ENCODE data around the gene RALA.

Gene RALA

DNA sequence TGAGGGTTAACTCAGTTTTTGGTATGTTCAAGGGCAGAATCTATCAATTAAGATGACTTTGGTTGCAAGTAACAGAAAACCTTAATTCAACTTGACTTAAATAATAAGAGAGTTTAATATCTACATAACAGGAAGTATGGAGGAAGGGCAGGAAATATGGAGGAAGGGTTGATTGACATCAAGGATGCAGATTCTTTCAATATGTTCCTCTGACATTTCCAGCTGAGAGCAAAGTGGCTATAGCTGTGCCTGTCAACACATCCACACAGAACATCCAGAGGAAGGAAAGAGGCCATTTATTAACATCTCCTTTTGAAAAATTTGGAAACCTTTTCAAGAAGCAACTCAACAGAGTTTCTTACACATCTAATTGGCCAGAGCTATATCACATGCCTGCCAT lies 19.4 kb upstream of the RALA start:
- Histone ChIP-seq H3K4me3 (IDR thresholded peaks at IDR 0.05; ENCODE audit: insufficient read depth, low read depth, low read length) (no peak overlapping the region), H3K27ac (no peak overlapping the region), H4K20me1 (ENCODE audit: insufficient read depth) (no peaks in the 10 kb centered on the region), H3K4me2 (no peak overlapping the region), H3K9ac (no peak overlapping the region), H3K27me3 (ENCODE audit: insufficient read depth, low read depth) (no peaks in the 10 kb centered on the region), H3K79me2 (ENCODE audit: insufficient read depth, low read depth) (no peaks in the 10 kb centered on the region), H3K4me1 (ENCODE audit: low read depth, poor library complexity, severe bottlenecking) (no peaks in the 10 kb centered on the region), H2AFZ (ENCODE audit: low read depth) (no peak overlapping the region), H3K36me3 (ENCODE audit: insufficient read depth) (no peaks in the 10 kb centered on the region)
- TF ChIP-seq, protein P1, sequence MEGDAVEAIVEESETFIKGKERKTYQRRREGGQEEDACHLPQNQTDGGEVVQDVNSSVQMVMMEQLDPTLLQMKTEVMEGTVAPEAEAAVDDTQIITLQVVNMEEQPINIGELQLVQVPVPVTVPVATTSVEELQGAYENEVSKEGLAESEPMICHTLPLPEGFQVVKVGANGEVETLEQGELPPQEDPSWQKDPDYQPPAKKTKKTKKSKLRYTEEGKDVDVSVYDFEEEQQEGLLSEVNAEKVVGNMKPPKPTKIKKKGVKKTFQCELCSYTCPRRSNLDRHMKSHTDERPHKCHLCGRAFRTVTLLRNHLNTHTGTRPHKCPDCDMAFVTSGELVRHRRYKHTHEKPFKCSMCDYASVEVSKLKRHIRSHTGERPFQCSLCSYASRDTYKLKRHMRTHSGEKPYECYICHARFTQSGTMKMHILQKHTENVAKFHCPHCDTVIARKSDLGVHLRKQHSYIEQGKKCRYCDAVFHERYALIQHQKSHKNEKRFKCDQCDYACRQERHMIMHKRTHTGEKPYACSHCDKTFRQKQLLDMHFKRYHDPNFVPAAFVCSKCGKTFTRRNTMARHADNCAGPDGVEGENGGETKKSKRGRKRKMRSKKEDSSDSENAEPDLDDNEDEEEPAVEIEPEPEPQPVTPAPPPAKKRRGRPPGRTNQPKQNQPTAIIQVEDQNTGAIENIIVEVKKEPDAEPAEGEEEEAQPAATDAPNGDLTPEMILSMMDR (conservative IDR thresholded peaks at IDR 0.05; ENCODE audit: low read depth, low read length) = no peak

DNA sequence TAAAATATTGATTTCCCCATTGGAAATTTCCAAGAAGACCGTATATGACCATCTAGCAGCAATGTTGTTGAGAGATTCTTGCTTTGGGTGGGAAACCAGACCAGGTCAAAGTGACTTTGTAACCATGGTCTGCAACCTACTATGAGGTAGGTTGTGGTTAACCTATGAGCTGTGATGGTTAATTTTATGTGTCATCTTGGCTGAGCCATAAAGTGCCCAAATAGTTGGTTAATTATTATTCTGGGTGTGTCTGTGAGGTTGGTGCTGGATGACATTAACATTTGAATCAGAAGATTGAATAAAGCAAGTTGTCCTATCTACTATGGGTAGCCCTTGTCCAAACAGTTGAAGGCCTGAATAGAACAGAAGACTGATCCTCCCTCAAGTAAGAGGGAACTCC lies 18.3 kb upstream of the RALA start:
- TF ChIP-seq, protein P1 (conservative IDR thresholded peaks at IDR 0.05; ENCODE audit: low read depth, low read length) = no peak
- Histone ChIP-seq H2AFZ (ENCODE audit: low read depth) (no peak overlapping the region), H3K27ac (no peak overlapping the region), H3K4me3 (IDR thresholded peaks at IDR 0.05; ENCODE audit: insufficient read depth, low read depth, low read length) (no peak overlapping the region), H3K9ac (no peak overlapping the region), H3K27me3 (ENCODE audit: insufficient read depth, low read depth) (no peaks in the 10 kb centered on the region), H3K36me3 (ENCODE audit: insufficient read depth) (no peaks in the 10 kb centered on the region), H3K79me2 (ENCODE audit: insufficient read depth, low read depth) (no peaks in the 10 kb centered on the region), H4K20me1 (ENCODE audit: insufficient read depth) (no peaks in the 10 kb centered on the region), H3K4me2 (no peak overlapping the region), H3K4me1 (ENCODE audit: low read depth, poor library complexity, severe bottlenecking) (no peaks in the 10 kb centered on the region)

DNA sequence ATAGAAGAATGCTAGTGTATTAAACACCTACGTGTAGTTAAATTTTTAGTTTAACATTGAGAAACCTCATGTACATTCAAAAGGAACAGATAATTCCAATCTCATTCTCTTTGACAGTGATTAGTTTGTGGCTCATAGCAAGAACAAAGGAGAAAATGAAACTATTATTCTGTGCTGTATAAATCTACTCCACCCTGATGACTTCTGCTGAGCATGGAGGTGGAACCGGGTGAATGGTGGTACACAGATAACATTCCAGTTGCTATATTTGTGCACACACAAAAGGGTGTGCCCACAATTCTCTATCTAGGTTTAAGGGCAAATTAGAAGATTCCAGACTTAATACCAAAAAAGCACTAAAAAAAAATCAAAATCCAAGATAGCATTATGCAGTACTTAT lies 17.0 kb upstream of the RALA start:
- no peak overlapping the region for H3K4me3 ChIP-seq (IDR thresholded peaks at IDR 0.05; ENCODE audit: insufficient read depth, low read depth, low read length)
- no peaks in the 10 kb centered on the region for H3K36me3 ChIP-seq (ENCODE audit: insufficient read depth)
- H3K27me3 ChIP-seq (ENCODE audit: insufficient read depth, low read depth) = no peaks in the 10 kb centered on the region
- no peaks in the 10 kb centered on the region for H4K20me1 ChIP-seq (ENCODE audit: insufficient read depth)
- no peak overlapping the region for H2AFZ ChIP-seq (ENCODE audit: low read depth)
- H3K9ac ChIP-seq = no peak overlapping the region
- no peaks in the 10 kb centered on the region for H3K4me1 ChIP-seq (ENCODE audit: low read depth, poor library complexity, severe bottlenecking)
- TF ChIP-seq, protein P1 (conservative IDR thresholded peaks at IDR 0.05; ENCODE audit: low read depth, low read length) = no peak
- no peak overlapping the region for H3K4me2 ChIP-seq
- no peak overlapping the region for H3K27ac ChIP-seq
- H3K79me2 ChIP-seq (ENCODE audit: insufficient read depth, low read depth) = no peaks in the 10 kb centered on the region

DNA sequence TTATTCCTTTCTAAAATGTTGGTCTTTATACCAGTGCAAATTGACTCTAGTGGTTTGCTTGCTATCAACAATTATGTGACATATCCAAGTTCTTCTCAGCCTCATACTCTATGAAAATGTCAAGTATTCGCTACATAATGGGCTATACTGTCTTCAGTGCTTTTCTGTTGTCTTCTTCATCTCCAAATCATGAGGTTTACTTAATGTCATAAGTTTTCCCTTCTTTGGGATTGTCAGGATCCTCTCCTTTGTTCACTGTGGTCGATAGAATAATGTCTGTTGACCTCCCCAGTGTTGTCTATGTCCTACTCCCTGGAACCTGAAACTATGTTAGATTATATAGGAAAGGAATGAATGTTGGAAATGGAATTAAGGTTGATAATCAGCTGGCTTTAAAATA lies 16.4 kb upstream of the RALA start:
- Histone ChIP-seq H2AFZ (ENCODE audit: low read depth) (no peak overlapping the region), H3K79me2 (ENCODE audit: insufficient read depth, low read depth) (no peaks in the 10 kb centered on the region), H3K9ac (no peak overlapping the region), H3K4me3 (IDR thresholded peaks at IDR 0.05; ENCODE audit: insufficient read depth, low read depth, low read length) (no peak overlapping the region), H3K4me2 (no peak overlapping the region), H3K27ac (no peak overlapping the region), H3K27me3 (ENCODE audit: insufficient read depth, low read depth) (no peaks in the 10 kb centered on the region), H4K20me1 (ENCODE audit: insufficient read depth) (no peaks in the 10 kb centered on the region), H3K4me1 (ENCODE audit: low read depth, poor library complexity, severe bottlenecking) (no peaks in the 10 kb centered on the region), H3K36me3 (ENCODE audit: insufficient read depth) (no peaks in the 10 kb centered on the region)
- TF ChIP-seq, protein P1 (conservative IDR thresholded peaks at IDR 0.05; ENCODE audit: low read depth, low read length) = no peak

DNA sequence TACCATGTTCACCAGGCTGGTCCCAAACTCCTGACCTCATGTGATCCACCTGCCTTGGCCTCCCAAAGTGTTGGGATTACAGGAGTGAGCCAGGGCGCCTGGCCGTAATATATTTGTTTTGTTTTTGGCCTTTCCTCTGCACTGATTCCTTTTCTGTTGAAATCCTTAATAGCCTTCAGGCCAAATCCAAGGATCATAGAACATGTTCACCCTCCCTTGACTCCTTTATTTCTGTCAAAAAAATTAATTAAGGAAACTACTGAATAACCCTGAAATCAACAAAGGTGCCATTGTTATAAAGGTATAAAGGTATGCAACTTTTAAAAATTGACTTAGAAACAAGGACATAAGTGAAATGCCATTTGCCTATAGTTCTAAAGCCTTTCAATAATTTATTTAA lies 15.5 kb upstream of the RALA start:
- Histone ChIP-seq H3K27ac (no peak overlapping the region), H2AFZ (ENCODE audit: low read depth) (no peak overlapping the region), H3K4me2 (no peak overlapping the region), H3K4me3 (IDR thresholded peaks at IDR 0.05; ENCODE audit: insufficient read depth, low read depth, low read length) (no peak overlapping the region), H3K36me3 (ENCODE audit: insufficient read depth) (no peaks in the 10 kb centered on the region), H3K79me2 (ENCODE audit: insufficient read depth, low read depth) (no peaks in the 10 kb centered on the region), H4K20me1 (ENCODE audit: insufficient read depth) (no peaks in the 10 kb centered on the region), H3K9ac (no peak overlapping the region), H3K27me3 (ENCODE audit: insufficient read depth, low read depth) (no peaks in the 10 kb centered on the region), H3K4me1 (ENCODE audit: low read depth, poor library complexity, severe bottlenecking) (no peaks in the 10 kb centered on the region)
- TF ChIP-seq, protein P1 (conservative IDR thresholded peaks at IDR 0.05; ENCODE audit: low read depth, low read length) = no peak

Data from KMS-11 (cell line).